ENCODE data around the gene ELMOD1. TPM values are rescaled to one million over a fixed set of nuclear protein-coding genes. Genes with fewer than 3 reads are reported as not detected.

The ELMOD1 gene
- total RNA-seq = 1 to 10 TPM in 3 of 4 donors, under 1 TPM in 1; 0.70 to 3.7 (median 1.6) TPM

DNA sequence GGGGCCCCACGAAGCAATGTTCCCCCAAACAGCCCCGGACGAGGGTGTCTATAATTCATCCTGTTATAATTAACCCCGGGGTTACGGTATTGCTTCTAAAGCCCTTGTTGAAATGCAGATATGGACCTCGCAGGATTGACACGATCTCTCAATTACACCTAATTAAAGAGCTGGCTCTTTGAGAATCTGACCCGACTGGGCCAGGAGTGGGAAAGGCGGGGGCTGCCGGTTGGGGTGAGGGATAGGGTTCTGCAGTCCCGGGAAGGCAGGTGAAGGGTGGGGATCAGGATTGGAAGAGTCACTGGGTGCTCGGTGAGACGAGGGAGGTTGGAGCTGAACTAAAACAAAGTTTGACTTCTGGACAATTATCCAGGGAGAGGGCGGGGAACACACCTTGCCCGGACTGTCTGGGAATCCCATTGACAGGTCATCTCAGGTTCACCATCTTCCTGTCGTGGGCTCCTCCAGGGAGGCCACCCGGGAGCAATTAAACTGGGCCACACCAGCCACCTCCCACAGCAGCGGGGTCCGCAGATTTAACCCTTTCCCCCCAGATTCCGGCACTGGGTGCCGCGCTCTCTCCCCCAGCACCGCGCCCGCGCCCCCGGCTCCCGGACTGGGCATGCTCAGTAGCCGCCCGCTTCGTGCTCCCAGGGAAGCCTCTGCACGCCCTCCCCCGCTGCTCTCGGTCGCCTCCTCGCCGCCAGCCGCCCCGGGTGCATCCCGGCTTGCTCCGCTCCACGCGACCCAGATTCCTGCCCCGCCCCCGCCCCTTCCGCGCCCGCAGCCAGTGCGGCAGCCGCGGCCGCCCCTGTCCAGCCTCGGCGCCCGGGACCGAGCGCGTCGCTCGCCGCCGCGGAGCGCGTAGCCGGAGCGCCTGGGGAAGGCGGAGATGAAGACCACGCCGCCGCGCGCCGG lies at the start of gene ELMOD1:
ELMOD1 (plus strand) TSS at position 688 of the 918 bp plus-strand sequence. CDS start 27,043 bp downstream, outside the sequence.
- in situ Hi-C loops (cut with MboI; ENCODE audit: low sequenced_read_pairs in 4 of 4) (no loop called here), intact Hi-C loops (cut with DNase I; ENCODE audit: low total_unique reads) (no loop called here)
- no peaks in the 10 kb centered on the region for H3K9me3 ChIP-seq
- peak; percentile 18 to 40 for DNase-seq
- no peaks in the 10 kb centered on the region for H3K27me3 ChIP-seq
- peaks cover 3 to 22% of the 10 kb centered on the region in 2 donors for H3K4me1 ChIP-seq
- no peaks in the 10 kb centered on the region for H3K36me3 ChIP-seq
- peak within 1 kb of the TSS; percentile 61 to 77 (median 66) for H3K4me3 ChIP-seq
- peak; percentile 65 to 76 for ATAC-seq
- TF ChIP-seq, protein P1, sequence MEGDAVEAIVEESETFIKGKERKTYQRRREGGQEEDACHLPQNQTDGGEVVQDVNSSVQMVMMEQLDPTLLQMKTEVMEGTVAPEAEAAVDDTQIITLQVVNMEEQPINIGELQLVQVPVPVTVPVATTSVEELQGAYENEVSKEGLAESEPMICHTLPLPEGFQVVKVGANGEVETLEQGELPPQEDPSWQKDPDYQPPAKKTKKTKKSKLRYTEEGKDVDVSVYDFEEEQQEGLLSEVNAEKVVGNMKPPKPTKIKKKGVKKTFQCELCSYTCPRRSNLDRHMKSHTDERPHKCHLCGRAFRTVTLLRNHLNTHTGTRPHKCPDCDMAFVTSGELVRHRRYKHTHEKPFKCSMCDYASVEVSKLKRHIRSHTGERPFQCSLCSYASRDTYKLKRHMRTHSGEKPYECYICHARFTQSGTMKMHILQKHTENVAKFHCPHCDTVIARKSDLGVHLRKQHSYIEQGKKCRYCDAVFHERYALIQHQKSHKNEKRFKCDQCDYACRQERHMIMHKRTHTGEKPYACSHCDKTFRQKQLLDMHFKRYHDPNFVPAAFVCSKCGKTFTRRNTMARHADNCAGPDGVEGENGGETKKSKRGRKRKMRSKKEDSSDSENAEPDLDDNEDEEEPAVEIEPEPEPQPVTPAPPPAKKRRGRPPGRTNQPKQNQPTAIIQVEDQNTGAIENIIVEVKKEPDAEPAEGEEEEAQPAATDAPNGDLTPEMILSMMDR (IDR thresholded peaks at IDR 0.05 in 4 of 5, conservative IDR thresholded peaks at IDR 0.05 in 1 of 5) = peak in 2 of 5 experiments; percentile 21 to 28
- TF ChIP-seq POLR2A (IDR thresholded peaks at IDR 0.05) = no peak
- H3K27ac ChIP-seq = peak within 1 kb of the TSS in 1 of 4 donors; percentile 3

DNA sequence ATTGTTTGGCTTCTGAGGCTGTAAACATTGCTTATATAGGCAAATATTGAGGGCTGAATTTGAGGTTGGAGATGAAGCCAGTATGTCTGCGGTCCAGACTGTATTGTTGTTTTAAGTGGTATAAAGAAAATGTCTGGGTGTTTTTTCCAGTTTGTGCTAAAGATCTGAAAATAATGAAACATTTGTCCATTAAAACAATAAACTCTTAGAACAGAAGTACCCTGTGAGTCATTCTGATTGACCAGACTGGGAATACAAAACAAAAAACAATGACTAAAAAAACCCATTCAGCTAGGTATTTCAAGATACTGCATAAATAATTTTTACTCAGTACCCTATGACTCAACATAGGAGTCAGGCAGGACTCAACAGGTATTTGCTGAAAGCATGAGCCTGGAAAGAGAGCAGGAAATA lies 45.8 kb upstream of the ELMOD1 start:
- ATAC-seq (no peak), DNase-seq (no peak)
- no peaks in the 10 kb centered on the region for H3K27me3 ChIP-seq
- peaks cover 2 to 3% of the 10 kb centered on the region in 2 donors for H3K36me3 ChIP-seq
- H3K27ac ChIP-seq = no peak overlapping the region
- no peak overlapping the region for H3K4me3 ChIP-seq
- TF ChIP-seq, protein P1 (IDR thresholded peaks at IDR 0.05 in 4 of 5, conservative IDR thresholded peaks at IDR 0.05 in 1 of 5) = no peak
- no peak for TF ChIP-seq POLR2A (IDR thresholded peaks at IDR 0.05)
- H3K9me3 ChIP-seq = no peaks in the 10 kb centered on the region
- in situ Hi-C loops (cut with MboI; ENCODE audit: low sequenced_read_pairs in 4 of 4) (no loop called here), intact Hi-C loops (cut with DNase I; ENCODE audit: low total_unique reads) (no loop called here)
- H3K4me1 ChIP-seq = no peaks in the 10 kb centered on the region

DNA sequence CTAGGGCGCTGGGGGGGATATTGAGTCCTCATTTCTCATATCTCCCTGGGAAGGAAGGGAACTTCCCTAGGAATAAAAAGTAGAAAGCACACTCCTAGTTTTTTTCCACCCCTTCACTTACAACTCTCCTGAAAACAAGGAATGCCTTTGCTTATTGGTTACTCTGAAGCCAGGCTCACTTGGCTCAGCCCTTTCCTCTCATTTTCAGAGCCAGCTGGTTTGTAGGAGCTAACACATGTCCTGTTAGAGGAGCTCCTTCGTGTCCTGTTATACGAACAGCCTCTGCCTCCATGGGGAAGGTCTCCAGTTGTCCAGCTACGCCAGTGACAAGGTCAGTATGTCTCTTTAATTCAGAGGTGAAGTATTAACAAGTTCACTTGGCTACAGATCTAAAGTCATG lies 43.0 kb upstream of the ELMOD1 start:
- H3K4me3 ChIP-seq = no peak overlapping the region
- ATAC-seq = no peak
- peaks cover 3 to 26% of the 10 kb centered on the region in 2 donors for H3K36me3 ChIP-seq
- DNase-seq = no peak
- TF ChIP-seq, protein P1 (IDR thresholded peaks at IDR 0.05 in 4 of 5, conservative IDR thresholded peaks at IDR 0.05 in 1 of 5) = no peak
- TF ChIP-seq POLR2A (IDR thresholded peaks at IDR 0.05) = no peak
- in situ Hi-C loops (cut with MboI; ENCODE audit: low sequenced_read_pairs in 4 of 4) = no loop called here
- no peak overlapping the region for H3K27ac ChIP-seq
- H3K4me1 ChIP-seq = no peaks in the 10 kb centered on the region
- intact Hi-C loops (cut with DNase I; ENCODE audit: low total_unique reads) = no loop called here
- no peaks in the 10 kb centered on the region for H3K9me3 ChIP-seq
- no peaks in the 10 kb centered on the region for H3K27me3 ChIP-seq

DNA sequence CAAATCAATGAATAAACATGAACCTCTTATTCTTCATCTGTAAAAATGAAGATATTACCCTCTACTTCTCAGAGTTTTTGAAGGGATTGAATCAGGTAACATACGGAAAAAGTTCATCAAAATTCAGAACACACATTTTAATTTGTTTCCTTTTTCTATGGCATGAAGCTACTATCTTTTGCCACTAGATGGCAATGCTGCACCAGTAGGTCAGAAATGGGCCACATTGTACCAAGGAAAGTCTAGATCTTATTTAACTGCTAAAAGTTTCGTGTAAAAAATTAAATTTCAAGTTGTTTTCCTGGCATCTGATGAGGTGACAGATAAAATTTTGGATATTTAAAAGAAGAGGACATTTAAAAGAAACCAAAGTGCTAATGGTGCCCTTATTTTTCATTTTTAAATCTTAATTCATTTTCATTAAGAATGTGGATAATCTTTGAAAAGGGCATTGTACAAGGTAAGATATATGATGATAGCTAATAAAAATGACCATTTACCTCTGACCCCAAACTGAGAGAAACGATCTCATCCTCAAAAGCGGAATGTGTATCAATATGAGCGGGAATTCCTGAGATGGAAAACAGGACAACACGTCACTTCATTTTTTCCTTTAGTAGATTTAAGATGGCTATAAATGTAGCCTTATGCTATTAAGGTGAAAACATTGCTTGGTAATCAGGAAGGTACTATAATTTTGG lies 41.5 kb upstream of the ELMOD1 start:
- DNase-seq (no peak), ATAC-seq (peak in 1 of 2 donors; percentile 49)
- H3K36me3 ChIP-seq = peaks cover 3 to 28% of the 10 kb centered on the region in 2 donors

More for the DNA sequence above, 41.5 kb upstream of the ELMOD1 start:
- Histone ChIP-seq H3K9me3 (no peaks in the 10 kb centered on the region), H3K27me3 (no peaks in the 10 kb centered on the region), H3K27ac (no peak overlapping the region), H3K4me1 (no peaks in the 10 kb centered on the region), H3K4me3 (no peak overlapping the region)
- intact Hi-C loops (cut with DNase I; ENCODE audit: low total_unique reads) (no loop called here), in situ Hi-C loops (cut with MboI; ENCODE audit: low sequenced_read_pairs in 4 of 4) (no loop called here)
- TF ChIP-seq, protein P1 (IDR thresholded peaks at IDR 0.05 in 4 of 5, conservative IDR thresholded peaks at IDR 0.05 in 1 of 5) = peak; percentile 51 to 87 (median 74)
- TF ChIP-seq POLR2A (IDR thresholded peaks at IDR 0.05) = no peak

Data from gastrocnemius medialis (tissue), 4 donors.